Measurements from ENCODE around the gene TTLL10.
A peak's percentile ranks its signal among the peaks of the same experiment; 100 is the strongest.

The TTLL10 gene

GRCh38 chr1:1173793-1174415 lies at the start of gene TTLL10:
TTLL10 (plus strand) TSS chr1:1173880; CDS start chr1:1179216, 5,336 bp downstream.
- DNase-seq = no peak

- DNase-seq = no peak
Measured at GRCh38 chr1:1124508-1124785, 49.2 kb upstream of the TTLL10 start.

- no peak for DNase-seq
Measured at GRCh38 chr1:1124786-1125642, 48.7 kb upstream of the TTLL10 start.

GRCh38 chr1:1125945-1126344 lies 47.7 kb upstream of the TTLL10 start:
- DNase-seq = no peak

- no peak for DNase-seq
Measured at GRCh38 chr1:1127551-1128451, 45.9 kb upstream of the TTLL10 start.

GRCh38 chr1:1128454-1129139 lies 45.1 kb upstream of the TTLL10 start:
- DNase-seq = no peak

- DNase-seq = no peak
Measured at GRCh38 chr1:1129381-1129821, 44.3 kb upstream of the TTLL10 start.

GRCh38 chr1:1130206-1131120 lies 43.2 kb upstream of the TTLL10 start:
- DNase-seq = no peak

GRCh38 chr1:1132042-1132950 lies 41.4 kb upstream of the TTLL10 start:
- no peak for DNase-seq

GRCh38 chr1:1132956-1133750 lies 40.5 kb upstream of the TTLL10 start:
- no peak for DNase-seq

GRCh38 chr1:1134300-1134970 lies 39.2 kb upstream of the TTLL10 start:
- no peak for DNase-seq

- DNase-seq = no peak
Measured at GRCh38 chr1:1135339-1136136, 38.1 kb upstream of the TTLL10 start.

GRCh38 chr1:1136547-1137230 lies 37.0 kb upstream of the TTLL10 start:
- DNase-seq = peak; percentile 53

GRCh38 chr1:1137256-1138045 lies 36.2 kb upstream of the TTLL10 start:
- DNase-seq = no peak

- no peak for DNase-seq
Measured at GRCh38 chr1:1140673-1141072, 33.0 kb upstream of the TTLL10 start.

- no peak for DNase-seq
Measured at GRCh38 chr1:1141244-1141910, 32.3 kb upstream of the TTLL10 start.

All from NCI-H2029 (cell line).